Ovary (tissue), 9 donors: ENCODE data around the gene ETFA. TPM values are rescaled to one million over a fixed set of nuclear protein-coding genes. Genes with fewer than 3 reads are reported as not detected.

ENCODE experiments used
- DNase-seq, 5 donors: peaks; one replicate each; pipeline ENCODE4 v3.0.0-alpha.2; 2019 to 2020
- H3K27ac ChIP-seq, 2 donors: fragments of 200-600 bp; one replicate each; pipeline versions ENCODE4 v1.5.1 to v1.8.0; 2019 to 2022
- H3K27me3 ChIP-seq: fragments of 200-600 bp; one replicate; pipeline ENCODE4 v1.8.0; 2022
- H3K36me3 ChIP-seq: fragments of 200-600 bp; sonication (generic); one replicate; pipeline ENCODE4 v1.5.1; 2019
- H3K4me1 ChIP-seq: one replicate; pipeline ENCODE4 v1.8.1; 2013; ENCODE audit warnings: mild to moderate bottlenecking, moderate library complexity; ENCODE audit not compliant: insufficient read depth
- H3K4me3 ChIP-seq: fragments of 200-600 bp; sonication (generic); one replicate; pipeline ENCODE4 v1.5.1; 2017
- H3K9me3 ChIP-seq, 2 donors: fragments of 200-600 bp in 1 of 2; sonication (generic) in 1 of 2; one replicate each; pipeline versions ENCODE4 v1.5.1 to v1.8.1; 2013 to 2019; ENCODE audit warnings: mild to moderate bottlenecking in 1 of 2, moderate library complexity in 1 of 2
- EP300 ChIP-seq: sonication (generic); formaldehyde crosslinking; IDR thresholded peaks from one replicate; pipeline ENCODE4 v1.6.1; 2017; ENCODE audit warnings: antibody characterized with exemption
- POLR2A ChIP-seq: fragments of 450-650 bp; IDR thresholded peaks from one replicate; pipeline ENCODE4 v1.6.1; 2017; ENCODE audit warnings: antibody characterized with exemption, mild to moderate bottlenecking, moderate library complexity
- WGBS, 3 donors: extraction: QIAGEN DNeasy Blood & Tissue Kit in 1 of 3; methylation state at CpG; one replicate each; pipeline versions ENCODE4 v1.1.5 to v1.1.7; 2013 to 2017; 5-methylcytosine and 5-hydroxymethylcytosine counted together
- intact Hi-C, 4 donors: fragments of 100-400 bp; cut with DNase I; formaldehyde crosslinking; loops; one replicate each; pipeline versions ENCODE4 v1.11.0 to v1.15.1; 2022 to 2023
- polyA plus RNA-seq, 2 donors: library from polyadenylated mRNA; stranded (reverse); fragments of 200-250 nt in 1 of 2; fragments of 350-450 nt in 1 of 2; fragmentation: Illumina TruSeq in 1 of 2; extraction: RNeasy Lipid Tissue Mini Kit (QIAGEN cat#74804) in 1 of 2; gene quantifications; one replicate each; pipeline ENCODE4 v1.2.3, GENCODE V29; 2013 to 2014
- total RNA-seq, 7 donors: library from RNA; depleted of rRNA in 2 of 7; stranded (reverse); fragments of >200 nt in 2 of 7; fragmentation: NEBNext Ultra II Directional in 3 of 7; extraction: Animal tissue kit (Norgen Biotek cat#: 25700) in 3 of 7; gene quantifications; one replicate each; pipeline versions ENCODE4 v1.1.0 to v1.2.4, GENCODE V29; 2016 to 2023
- TF ChIP-seq, protein P1 (sequence below), 3 donors: fragments of 450-650 bp in 2 of 3; fragments of 200-600 bp in 1 of 3; IDR thresholded peaks; one replicate each; pipeline versions ENCODE4 v1.5.1 to v1.8.0; 2016 to 2022; ENCODE audit warnings: antibody characterized with exemption in 3 of 3, mild to moderate bottlenecking in 1 of 3
- donor health status: DM: no; HTN: no; CAD: no; lungs with moderate emphysema.
- donor health status: DM: no; HTN: no; CAD: no.
- donor health status: Bipolar disorder and iron deficiency.
- donor health status: DM: yes; HTN: yes; CAD: no.
- donor health status: DM: no; HTN: no; CAD: no.
- donor health status: DM: yes; HTN: yes; CAD: no.

ETFA gene
- total and polyA plus RNA-seq, 9 donors: 45.8 to 97.4 (median 71.7) TPM

DNA sequence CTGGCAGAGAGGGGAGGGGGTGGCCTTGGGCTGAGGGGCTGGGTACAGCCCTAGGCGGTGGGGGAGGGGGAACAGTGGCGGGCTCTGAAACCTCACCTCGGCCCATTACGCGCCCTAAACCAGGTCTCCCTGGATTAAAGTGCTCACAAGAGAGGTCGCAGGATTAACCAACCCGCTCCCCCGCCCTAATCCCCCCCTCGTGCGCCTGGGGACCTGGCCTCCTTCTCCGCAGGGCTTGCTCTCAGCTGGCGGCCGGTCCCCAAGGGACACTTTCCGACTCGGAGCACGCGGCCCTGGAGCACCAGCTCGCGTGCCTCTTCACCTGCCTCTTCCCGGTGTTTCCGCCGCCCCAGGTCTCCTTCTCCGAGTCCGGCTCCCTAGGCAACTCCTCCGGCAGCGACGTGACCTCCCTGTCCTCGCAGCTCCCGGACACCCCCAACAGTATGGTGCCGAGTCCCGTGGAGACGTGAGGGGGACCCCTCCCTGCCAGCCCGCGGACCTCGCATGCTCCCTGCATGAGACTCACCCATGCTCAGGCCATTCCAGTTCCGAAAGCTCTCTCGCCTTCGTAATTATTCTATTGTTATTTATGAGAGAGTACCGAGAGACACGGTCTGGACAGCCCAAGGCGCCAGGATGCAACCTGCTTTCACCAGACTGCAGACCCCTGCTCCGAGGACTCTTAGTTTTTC, 30.2 kb upstream of the ETFA start:
- Histone ChIP-seq H3K36me3 (no peaks in the 10 kb centered on the region), H3K27me3 (peaks cover 31% of the 10 kb centered on the region), H3K9me3 (no peaks in the 10 kb centered on the region), H3K27ac (no peak overlapping the region), H3K4me1 (peaks cover 19% of the 10 kb centered on the region), H3K4me3 (no peak overlapping the region)
- DNase-seq: peak in 1 of 5 donors; percentile 32
- 3 to 6% (median 5%) methylated on average over 41 to 42 of the region's 42 CpGs for WGBS, 3 donors
- TF ChIP-seq POLR2A (no peak), EP300 (no peak)
- TF ChIP-seq, protein P1, sequence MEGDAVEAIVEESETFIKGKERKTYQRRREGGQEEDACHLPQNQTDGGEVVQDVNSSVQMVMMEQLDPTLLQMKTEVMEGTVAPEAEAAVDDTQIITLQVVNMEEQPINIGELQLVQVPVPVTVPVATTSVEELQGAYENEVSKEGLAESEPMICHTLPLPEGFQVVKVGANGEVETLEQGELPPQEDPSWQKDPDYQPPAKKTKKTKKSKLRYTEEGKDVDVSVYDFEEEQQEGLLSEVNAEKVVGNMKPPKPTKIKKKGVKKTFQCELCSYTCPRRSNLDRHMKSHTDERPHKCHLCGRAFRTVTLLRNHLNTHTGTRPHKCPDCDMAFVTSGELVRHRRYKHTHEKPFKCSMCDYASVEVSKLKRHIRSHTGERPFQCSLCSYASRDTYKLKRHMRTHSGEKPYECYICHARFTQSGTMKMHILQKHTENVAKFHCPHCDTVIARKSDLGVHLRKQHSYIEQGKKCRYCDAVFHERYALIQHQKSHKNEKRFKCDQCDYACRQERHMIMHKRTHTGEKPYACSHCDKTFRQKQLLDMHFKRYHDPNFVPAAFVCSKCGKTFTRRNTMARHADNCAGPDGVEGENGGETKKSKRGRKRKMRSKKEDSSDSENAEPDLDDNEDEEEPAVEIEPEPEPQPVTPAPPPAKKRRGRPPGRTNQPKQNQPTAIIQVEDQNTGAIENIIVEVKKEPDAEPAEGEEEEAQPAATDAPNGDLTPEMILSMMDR (IDR thresholded peaks at IDR 0.05): no peak
- intact Hi-C loops: loop anchor here in 1 of 4 donors (5.0 kb wide), 1 partner anchor 149 kb away; no protein-coding TSS in a partner anchor

DNA sequence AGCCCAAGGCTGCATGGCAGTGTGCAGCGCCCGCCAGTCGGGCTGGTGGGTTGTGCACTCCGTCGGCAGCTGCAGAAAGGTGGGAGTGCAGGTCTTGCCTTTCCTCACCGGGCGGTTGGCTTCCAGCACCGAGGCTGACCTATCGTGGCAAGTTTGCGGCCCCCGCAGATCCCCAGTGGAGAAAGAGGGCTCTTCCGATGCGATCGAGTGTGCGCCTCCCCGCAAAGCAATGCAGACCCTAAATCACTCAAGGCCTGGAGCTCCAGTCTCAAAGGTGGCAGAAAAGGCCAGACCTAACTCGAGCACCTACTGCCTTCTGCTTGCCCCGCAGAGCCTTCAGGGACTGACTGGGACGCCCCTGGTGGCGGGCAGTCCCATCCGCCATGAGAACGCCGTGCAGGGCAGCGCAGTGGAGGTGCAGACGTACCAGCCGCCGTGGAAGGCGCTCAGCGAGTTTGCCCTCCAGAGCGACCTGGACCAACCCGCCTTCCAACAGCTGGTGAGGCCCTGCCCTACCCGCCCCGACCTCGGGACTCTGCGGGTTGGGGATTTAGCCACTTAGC, 29.6 kb upstream of the ETFA start:
- no peaks in the 10 kb centered on the region for H3K9me3 ChIP-seq
- H3K27ac ChIP-seq: no peak overlapping the region

DNA sequence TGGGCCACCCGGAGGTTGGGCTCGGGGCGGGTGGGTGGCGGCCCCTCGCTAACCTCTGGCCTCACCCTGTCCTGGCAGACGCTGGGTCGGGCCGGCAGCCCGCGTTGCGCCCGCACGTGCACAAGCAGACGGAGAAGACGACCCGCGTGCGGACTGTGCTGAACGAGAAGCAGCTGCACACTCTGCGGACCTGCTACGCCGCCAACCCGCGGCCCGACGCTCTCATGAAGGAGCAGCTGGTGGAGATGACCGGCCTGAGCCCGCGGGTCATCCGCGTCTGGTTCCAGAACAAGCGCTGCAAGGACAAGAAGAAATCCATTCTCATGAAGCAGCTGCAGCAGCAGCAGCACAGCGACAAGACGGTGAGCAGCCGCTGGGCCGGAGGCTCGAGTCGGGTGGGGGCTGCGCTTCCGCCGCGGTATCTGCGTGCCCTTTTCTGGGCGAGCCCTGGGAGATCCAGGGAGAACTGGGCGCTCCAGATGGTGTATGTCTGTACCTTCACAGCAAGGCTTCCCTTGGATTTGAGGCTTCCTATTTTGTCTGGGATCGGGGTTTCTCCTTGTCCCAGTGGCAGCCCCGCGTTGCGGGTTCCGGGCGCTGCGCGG, 29.0 kb upstream of the ETFA start:
- H3K27me3 ChIP-seq: peaks cover 31% of the 10 kb centered on the region
- peak in 2 of 5 donors; percentile 39 to 54 for DNase-seq
- WGBS, 3 donors: 2 to 3% (median 3%) methylated on average over 51 to 53 of the region's 53 CpGs
- H3K4me1 ChIP-seq: peaks cover 17% of the 10 kb centered on the region
- no peaks in the 10 kb centered on the region for H3K9me3 ChIP-seq
- no peak overlapping the region for H3K27ac ChIP-seq
- H3K36me3 ChIP-seq: no peaks in the 10 kb centered on the region
- intact Hi-C loops: loop anchor here in 1 of 4 donors (5.0 kb wide), 1 partner anchor 148 kb away; no protein-coding TSS in a partner anchor
- no peak for TF ChIP-seq EP300
- TF ChIP-seq POLR2A: no peak
- TF ChIP-seq, protein P1 (IDR thresholded peaks at IDR 0.05): no peak
- H3K4me3 ChIP-seq: peak overlapping the region; percentile 26

More for the DNA sequence above, 29.6 kb upstream of the ETFA start:
- intact Hi-C loops: loop anchor here in 1 of 4 donors (5.0 kb wide), 1 partner anchor 149 kb away; no protein-coding TSS in a partner anchor
- peaks cover 31% of the 10 kb centered on the region for H3K27me3 ChIP-seq
- no peaks in the 10 kb centered on the region for H3K36me3 ChIP-seq
- WGBS, 3 donors: 1 to 3% (median 3%) methylated on average over 30 to 35 of the region's 35 CpGs
- TF ChIP-seq EP300: no peak
- TF ChIP-seq, protein P1 (IDR thresholded peaks at IDR 0.05): no peak
- TF ChIP-seq POLR2A: no peak
- H3K4me3 ChIP-seq: no peak overlapping the region
- H3K4me1 ChIP-seq: peaks cover 17% of the 10 kb centered on the region
- DNase-seq: no peak

DNA sequence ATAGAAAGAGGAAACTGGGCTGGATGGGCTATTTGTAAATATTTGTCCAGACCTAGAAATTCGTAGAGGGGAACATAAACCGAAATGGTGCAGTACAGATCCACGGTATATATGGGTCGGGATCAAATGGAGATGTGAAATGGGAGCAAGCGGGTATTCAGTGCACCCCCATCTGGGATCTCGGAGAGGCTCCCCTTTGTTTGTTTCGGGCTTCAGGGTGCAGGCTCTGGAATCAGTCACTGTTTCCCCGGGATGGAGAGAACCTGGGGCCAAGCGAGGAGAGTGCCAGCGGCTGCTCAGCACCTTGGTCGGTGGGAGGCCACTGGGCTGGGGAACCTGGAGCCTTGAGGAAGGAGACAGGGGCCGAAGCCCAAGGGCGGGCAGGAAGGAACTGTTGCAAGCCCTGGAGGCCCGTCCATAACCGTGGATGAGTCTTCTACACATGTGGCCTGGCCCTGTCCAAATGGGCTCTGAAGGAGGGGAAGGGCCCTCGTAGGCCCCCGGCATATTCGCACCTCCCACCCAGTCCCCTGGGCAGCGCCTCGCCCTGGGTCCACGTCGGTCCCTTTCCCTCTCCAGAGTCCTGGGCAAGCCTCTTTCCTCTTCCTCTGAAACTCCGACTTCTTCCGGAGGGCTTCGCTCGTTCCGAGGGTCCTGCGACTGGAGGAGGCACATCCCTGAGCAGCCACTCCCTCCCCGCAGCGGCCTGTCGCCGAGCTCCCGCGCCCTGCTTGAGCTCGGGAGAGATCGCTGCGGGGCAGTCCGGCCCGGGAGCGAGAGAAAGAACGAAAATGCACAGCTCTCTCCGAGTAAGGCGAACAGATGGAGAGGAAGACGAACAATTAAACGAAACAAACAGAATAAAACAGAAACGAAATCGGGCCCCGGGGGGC, 28.3 kb upstream of the ETFA start:
- Histone ChIP-seq H3K27ac (no peak overlapping the region), H3K36me3 (no peaks in the 10 kb centered on the region), H3K4me1 (peaks cover 17% of the 10 kb centered on the region), H3K4me3 (peak overlapping the region; percentile 26), H3K9me3 (no peaks in the 10 kb centered on the region), H3K27me3 (peaks cover 31% of the 10 kb centered on the region)
- DNase-seq: peak in 1 of 5 donors; percentile 36
- intact Hi-C loops: loop anchor here in 1 of 4 donors (5.0 kb wide), 1 partner anchor 147 kb away; no protein-coding TSS in a partner anchor
- 12 to 15% (median 13%) methylated on average over 48 of the region's 48 CpGs for WGBS, 3 donors
- TF ChIP-seq, protein P1 (IDR thresholded peaks at IDR 0.05): no peak
- TF ChIP-seq POLR2A: no peak
